ENCODE results near the gene NLRX1.
A peak's percentile ranks its signal among the peaks of the same experiment; 100 is the strongest.

Gene NLRX1

GRCh38 chr11:119210050-119210449, 41.5 kb downstream of the NLRX1 start:
- DNase-seq, result no peak

DNA sequence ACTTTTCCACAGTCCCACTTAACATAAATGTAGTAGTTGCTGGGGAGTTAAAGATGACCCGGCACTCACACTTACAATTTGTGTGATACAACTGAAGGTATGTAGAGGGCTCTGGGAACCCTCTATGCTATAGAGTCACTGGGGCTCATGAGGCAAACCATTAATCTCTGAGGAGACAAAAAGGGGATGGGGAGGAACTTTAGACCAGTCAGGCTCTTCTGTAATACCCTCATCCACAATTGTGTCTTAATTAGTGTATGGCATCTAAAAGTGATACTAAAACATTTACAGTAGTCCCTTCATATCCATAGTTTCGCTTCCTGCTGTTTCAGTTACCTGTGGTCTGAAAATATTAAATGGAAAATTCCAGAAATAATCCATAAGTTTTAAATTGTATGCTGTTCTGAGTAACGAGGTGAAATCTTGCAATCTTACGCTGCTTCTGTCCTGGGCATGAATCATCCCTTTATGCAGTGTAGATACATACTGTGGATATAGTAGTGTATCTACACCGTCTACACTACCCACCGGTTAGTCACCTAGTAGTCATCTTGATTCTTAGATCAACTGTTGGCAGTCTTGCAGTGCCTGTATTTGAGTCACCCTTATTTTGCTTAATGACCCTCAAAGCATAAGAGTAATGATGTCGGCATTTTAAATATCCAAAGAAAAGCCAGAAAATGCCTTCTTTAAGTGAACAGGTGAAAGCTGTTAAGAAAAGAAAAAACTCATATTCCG, 49.8 kb downstream of the NLRX1 start:
- DNase-seq, result peak in 1 of 5 experiments; percentile 46

DNA sequence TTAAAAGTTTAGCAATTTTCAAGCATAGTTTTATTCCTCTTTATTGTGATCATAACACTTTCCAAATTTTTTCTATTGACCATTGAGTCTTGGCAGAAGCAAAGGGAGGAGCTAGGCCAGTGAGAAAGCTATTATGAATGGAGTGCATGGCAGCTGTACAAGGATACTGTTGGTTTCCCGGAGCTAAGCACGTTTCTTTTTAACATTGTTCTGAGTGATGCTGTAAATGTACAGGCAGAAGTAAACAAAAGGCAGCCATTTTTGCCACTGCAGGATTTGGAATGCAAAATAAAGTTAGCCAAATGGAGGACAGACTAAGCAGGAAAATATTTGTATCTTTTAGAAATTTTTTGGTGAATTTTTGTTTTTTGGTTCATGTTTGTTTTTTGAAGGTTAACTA, 53.8 kb downstream of the NLRX1 start:
- DNase-seq, result no peak

DNA sequence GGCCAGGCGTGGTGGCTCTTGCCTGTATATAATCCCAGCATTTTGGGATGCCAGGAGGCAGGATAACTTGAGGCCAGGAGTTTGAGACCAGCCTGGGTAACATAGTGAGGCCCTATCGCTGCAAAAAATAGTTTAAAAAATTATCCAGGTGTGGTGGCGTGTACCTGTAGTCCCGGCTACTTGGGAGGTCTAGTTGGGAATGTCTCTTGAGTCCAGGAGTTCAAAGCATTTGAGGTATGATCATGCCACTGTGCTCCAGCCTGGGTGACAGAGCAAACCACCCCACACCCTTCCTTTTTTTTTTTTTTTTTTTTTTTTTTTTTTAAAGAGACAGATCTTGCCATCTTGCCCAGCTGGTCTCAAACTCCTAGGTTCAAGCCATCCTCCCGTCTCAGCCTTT, 54.4 kb downstream of the NLRX1 start:
- DNase-seq, result no peak

DNA sequence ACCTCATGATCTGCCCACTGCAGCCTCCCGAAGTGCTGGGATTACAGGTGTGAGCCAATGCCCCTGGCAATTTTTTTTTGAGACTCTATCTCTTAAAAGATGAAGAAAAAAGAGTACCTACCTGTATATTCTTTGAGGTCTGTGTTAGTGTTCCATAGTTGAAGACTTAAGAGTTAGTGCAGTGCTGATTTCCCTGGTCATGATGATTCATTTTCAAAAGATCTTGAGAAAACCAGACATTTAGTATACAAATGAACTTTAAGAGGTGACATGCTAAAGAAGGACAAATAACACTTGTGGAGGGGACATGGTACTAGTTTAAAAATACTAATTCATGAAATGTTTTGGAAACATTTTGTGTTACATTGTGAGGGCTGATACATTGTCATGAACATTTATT, 55.3 kb downstream of the NLRX1 start:
- no peak for DNase-seq

DNA sequence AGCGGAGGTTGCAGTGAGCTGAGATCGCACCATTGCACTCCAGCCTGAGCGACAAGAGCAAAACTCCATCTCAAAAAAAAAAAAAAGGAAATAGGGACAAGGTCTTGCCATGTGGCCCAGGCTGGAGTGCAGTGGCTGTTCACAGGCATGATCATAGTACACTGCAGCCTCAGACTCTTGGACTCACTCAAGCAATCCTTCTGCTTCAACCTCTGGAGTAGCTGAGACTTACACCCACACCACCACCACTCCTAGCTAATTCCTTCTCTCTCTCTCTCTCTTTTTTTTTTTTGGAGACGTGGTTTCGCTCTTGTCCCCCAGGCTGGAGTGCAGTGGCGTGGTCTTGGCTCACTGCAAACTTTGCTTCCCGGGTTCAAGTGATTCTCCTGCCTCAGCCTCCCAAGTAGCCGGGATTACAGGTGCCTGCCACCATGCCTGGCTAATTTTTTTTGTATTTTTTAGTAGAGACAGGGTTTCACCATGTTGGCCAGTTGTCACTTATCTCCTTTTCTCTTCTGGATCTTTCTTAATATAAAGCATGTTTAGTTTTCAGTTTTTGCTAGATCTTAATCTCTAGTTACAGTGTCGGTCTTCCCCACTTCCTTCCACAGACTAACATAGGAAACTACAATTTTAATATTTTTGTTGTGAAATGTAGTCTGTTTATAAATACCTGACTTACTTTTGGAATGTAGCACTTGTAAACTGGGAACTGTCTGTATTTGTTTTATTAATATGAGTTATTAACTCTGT, 60.2 kb downstream of the NLRX1 start:
- DNase-seq, result peak in 1 of 5 experiments; percentile 53

- DNase-seq, result no peak
Measured at GRCh38 chr11:119229288-119229672, 60.8 kb downstream of the NLRX1 start.

DNA sequence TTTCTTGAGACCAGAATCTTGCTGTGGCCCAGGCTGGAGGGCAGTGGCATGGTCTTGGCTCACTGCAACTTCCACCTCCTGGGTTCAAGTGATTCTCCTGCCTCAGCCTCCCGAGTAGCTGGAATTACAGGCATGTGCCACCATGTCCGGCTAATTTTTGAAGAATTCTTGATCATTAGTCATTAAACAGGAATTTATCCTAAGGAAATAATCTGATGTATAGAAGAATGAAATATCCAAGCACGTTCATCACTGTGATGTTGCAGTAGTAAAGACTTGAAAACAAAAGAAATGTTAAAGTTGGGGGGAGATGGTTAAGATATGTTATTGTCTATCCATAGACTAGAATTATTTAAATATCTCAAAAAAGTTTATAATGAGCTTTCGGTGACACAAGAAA, 61.2 kb downstream of the NLRX1 start:
- DNase-seq, result no peak

Measured in T-helper 2 cell (primary cell).